Suppressor macrophage (primary cell): Measurements from ENCODE around the gene KBTBD3.
A peak's percentile ranks its signal among the peaks of the same experiment; 100 is the strongest.
"Not testable (repeated sequence)": the region's sequence is repeated elsewhere in the genome, so short reads cannot be mapped to it uniquely, and the experiment has no call there.

Source experiments
- DNase-seq, 4 experiments: peaks; one replicate each; pipeline ENCODE4 v3.0.0-alpha.2; 2020 to 2022

KBTBD3 gene

GRCh38 chr11:106061249-106061784 lies 15.8 kb downstream of the KBTBD3 start:
- DNase-seq: no peak

GRCh38 chr11:106059617-106060016 lies 17.5 kb downstream of the KBTBD3 start:
- DNase-seq: peak in 1 of 4 experiments; percentile 1

GRCh38 chr11:106058377-106058776 lies 18.8 kb downstream of the KBTBD3 start:
- DNase-seq: not testable (repeated sequence)

DNA sequence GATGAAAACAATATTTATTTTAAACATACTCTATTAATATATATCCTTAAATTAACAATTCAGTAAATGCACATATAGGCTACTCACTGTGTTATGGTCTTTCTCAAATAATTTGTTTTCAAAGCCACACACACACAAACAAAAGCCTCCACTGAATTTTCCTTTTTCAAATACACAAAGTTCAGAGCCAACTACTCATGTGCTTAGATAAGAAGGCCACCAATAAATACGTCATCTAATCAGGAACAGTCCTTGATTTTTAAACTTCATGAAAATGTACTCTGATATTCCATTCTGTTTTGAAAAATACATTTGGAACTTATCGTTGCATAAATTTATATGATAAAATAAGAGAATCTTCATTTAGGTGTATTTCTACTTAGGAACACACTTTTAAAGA lies 26.0 kb downstream of the KBTBD3 start:
- DNase-seq: no peak

DNA sequence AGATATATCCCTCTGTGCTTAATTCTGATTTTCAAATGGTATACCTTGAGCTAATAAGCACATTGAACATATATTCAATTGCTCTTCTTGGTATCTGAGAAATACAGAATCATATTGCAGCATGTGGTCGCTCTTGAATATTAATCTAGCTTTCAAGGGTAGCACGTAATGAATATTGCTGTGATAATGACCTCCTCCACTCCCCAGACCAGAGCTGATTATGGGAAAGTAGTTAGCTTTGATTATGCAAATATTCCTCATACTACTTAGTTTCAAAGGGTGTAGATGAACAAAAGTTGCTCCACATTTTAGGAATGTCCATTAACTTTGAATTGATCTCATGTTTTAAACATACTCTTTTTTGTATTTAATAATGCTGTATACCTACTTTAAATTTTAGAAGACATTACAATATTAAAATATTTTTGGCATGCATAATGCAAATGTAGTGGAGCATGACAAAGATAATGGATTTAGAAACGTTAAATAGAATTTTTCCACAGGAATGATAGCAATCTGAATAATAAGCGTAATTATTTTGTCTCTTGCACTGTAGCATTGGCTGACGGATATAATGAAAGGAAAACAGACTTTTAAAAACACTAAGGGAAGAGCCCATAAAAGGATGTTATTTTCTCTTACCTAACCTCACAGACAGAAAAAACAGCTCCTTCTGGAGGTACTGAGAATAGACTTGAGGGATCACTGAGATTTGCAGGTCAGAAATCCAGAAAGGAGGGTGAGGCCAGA lies 27.2 kb downstream of the KBTBD3 start:
- DNase-seq: no peak

DNA sequence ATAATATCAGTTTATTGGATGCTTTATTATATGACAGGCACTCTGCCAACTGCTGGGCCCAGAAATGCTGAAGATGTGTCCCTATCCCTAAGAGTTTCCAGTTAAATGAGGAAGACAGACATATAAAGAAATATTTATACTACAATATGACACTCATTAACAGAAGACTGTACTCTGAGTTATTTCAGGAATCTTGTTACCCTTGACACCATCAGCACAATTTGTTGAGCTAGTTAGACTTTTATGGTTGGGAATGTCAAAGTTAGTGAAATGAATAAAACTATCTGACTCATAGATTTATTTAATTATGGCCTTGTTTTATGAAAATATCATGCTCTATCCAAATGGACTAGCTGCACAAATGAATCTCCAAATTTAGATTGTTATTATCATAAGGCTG lies 29.5 kb downstream of the KBTBD3 start:
- DNase-seq: no peak

GRCh38 chr11:106043540-106043939 lies 33.6 kb downstream of the KBTBD3 start:
- no peak for DNase-seq

GRCh38 chr11:106032861-106033260 lies 44.3 kb downstream of the KBTBD3 start:
- no peak for DNase-seq

DNA sequence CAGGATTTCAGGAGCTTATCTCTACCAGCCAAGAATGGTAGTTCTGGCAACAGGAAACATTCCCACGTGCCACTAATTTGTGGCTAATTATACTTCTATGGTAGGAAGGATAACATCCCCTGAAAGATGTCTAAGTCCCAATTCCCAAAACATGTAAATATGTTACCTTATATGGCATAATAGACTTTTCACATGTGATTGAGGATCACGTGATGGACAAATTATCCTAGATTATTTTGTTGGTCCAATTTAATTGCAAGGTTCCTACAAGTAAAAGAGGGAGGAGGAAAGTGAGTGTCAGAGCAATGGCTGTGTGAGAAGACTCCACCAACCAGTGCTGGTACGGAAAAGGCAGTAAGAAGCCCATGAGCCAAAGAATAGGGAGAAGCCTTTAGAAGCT lies 45.2 kb downstream of the KBTBD3 start:
- DNase-seq: no peak

DNA sequence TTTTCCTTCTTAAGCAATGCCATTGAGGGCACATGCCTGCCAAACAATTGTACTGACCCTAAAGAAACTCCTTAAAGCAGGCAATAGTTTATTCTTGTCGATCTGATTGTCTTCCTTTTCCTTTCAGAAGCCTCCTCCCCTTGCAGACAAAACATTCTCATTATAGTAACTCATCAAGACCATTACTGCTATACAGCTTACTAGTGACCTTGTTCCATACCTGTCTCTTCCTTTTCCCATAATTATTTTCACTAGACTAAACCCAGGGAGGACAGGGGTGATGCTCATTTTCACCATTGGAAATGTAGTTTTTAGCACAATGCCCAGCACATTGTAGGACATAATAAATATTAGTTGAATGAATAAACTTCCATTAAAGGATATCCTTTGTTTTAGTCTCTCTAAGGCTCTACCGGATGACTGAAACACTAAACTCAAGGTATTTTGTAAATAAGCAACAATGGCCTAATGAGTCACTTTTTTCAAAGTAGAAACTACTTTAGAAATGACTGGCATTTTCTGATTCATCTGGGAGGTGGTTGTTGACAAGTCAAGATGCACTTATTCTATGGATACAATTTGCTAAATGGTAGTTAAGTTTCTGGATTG lies 45.8 kb downstream of the KBTBD3 start:
- no peak for DNase-seq

GRCh38 chr11:106030609-106031008 lies 46.5 kb downstream of the KBTBD3 start:
- no peak for DNase-seq

DNA sequence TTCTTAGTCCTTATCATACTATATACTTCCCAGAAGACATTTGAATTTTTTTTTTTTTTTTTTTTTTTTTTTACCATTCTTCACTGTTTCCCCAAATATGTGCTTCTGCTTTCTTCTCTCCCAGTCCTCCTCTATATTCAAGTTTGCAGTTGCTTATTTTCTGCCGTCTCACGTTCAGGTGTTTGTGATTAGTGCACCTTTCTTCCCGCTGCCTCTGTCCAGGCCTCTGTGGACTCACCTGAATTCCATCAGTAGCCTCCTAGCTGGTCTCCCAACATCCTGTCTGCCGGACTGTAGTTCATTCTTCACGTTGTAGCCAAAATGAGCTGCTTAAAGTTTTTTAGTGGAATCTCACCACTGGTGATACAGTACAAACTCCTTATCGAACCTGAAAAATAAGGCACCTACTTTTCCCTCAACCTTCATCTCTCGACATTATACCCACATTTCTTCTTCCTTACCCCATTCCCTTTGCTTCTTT lies 54.3 kb downstream of the KBTBD3 start:
- DNase-seq: no peak

DNA sequence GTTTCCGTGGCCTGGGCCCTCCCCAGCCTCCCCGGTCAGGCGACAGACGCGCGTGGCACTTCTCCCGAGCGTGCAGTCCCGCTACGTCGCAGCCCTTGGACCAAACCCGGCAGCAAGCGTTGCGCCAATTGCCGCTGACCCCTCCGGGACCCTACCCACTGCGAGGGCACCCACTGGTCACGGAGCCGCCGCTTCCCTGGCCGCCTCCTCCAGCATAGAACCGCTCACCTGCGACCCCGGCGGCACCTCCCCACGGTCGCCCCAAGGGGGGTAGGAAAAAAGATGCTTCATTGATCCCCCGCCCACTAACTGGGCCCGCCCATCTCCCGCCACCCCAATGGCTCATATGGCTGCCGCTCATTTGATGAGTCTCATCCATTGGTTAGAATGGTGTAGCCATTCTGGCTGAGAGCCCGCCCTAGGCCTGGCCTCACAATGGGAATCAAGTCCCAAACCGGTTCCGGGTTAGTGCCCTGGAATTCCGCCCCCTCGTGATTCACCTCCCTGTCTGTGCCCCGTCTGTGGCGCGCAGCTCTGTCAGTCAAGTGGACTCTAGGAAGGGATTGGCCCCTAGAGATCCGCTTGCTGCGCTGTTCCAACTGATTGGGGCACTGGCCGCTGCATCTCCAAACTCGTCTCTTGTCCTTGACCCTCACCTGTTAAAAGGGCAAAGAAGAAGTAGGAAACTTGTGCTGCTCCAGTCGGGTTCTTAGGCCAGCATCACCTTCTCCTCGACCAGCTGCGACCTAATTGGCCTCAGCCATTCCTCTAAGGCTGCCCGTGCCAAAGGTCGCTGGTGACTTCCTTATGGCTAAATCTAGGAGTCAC lies 55.0 kb downstream of the KBTBD3 start, which contains the start of gene MSANTD4:
Gene MSANTD4, minus strand, starts transcription at position 274 of the 828 bp plus-strand sequence. CDS start 11,323 bp downstream, outside the sequence.
- peak; percentile 98 to 99 (median 99) for DNase-seq

GRCh38 chr11:106021181-106021966 lies 55.8 kb downstream of the KBTBD3 start:
- DNase-seq: peak; percentile 9 to 74 (median 39)

GRCh38 chr11:106017093-106017492 lies 60.1 kb downstream of the KBTBD3 start:
- no peak for DNase-seq

DNA sequence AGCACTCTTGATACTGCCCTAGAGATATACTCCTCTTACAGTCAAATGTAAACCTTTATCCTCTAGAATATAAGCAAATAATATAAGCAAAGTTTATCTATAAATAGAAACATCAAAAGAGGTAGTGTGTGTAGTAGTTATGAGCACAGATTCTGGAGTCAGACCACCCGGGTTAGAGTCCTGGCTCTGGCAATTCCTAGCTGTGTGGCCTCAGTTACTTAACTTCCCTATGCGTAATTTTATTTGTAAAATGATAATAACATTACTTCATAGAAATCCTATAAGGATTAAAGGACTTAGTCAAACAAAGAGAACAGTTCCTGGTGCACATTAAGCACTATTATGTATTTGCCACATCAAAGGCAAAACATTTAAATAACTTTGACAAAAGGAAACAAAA lies 62.1 kb downstream of the KBTBD3 start:
- DNase-seq: no peak

GRCh38 chr11:106014620-106015019 lies 62.5 kb downstream of the KBTBD3 start:
- DNase-seq: no peak

- DNase-seq: no peak
Observed at GRCh38 chr11:106014035-106014434, 63.1 kb downstream of the KBTBD3 start.

DNA sequence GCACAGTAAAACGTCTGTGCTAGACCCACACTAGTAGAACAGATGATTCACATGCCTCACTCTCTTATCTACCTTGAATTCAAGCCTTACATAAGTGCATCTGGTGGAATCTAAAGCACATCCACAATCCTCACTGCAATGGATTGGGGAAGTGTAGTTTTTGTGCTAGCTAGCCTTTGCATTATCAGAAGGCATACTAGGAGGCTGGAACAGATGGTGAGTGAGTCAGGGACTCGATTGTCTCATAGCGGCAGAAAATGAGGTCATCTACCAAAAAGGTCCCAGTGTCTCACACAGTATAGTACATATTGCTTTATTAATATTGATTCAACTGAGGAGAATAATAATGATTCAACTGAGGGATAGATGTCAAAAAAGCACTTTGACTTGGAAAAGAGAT lies 64.4 kb downstream of the KBTBD3 start:
- DNase-seq: peak; percentile 28 to 70 (median 41)

DNA sequence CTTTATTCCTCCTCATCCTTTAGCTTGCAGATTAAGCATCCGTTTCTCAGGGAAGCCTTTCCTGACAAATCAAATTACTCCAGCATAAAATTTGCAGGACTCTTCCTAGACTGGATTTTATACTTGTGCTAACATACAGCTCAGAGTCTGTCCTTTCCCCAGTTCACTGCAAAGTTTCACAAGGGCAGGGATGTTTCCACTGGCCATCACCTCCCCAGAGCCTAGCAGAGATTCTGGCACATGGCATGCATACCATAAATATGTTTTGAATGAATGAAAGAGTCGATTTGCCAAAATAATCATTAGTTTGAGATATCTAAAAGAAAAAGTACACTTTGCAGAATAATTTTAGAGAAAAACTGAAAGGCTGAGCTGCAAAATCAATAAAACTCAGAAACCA lies 65.7 kb downstream of the KBTBD3 start:
- no peak for DNase-seq

- DNase-seq: not testable (repeated sequence)
Observed at GRCh38 chr11:106003094-106003493, 74.1 kb downstream of the KBTBD3 start.
